K562 (cell line): Measurements from ENCODE around the gene CLEC2L.

ENCODE experiments used
- EHMT2 ChIP-seq: fragments of 450-650 bp; IDR thresholded peaks from 2 replicates; pipeline ENCODE4 v1.6.1; 2018; ENCODE audit warnings: antibody characterized with exemption
- EP300 ChIP-seq: IDR thresholded peaks from 2 replicates; pipeline ENCODE4 v1.6.1; 2012; ENCODE audit warnings: low read length, improper control_type of control experiment
- EZH2 ChIP-seq: IDR thresholded peaks from 2 replicates; pipeline ENCODE4 v1.6.1; 2012; ENCODE audit warnings: low read depth, mild to moderate bottlenecking, inconsistent platforms, low read length, borderline replicate concordance
- KLF1 ChIP-seq: fragments of 450-650 bp; IDR thresholded peaks from 2 replicates; pipeline ENCODE4 v1.6.1; 2016; ENCODE audit warnings: missing genetic modification characterization, missing compliant biosample characterization
- NFATC3 ChIP-seq: fragments of 450-650 bp; IDR thresholded peaks from 2 replicates; pipeline ENCODE4 v1.6.1; 2017; ENCODE audit warnings: mild to moderate bottlenecking
- RBM25 ChIP-seq: fragments of 200-400 bp; formaldehyde crosslinking; IDR thresholded peaks from 2 replicates; pipeline ENCODE4 v1.6.1; 2018; ENCODE audit warnings: low read length, low read depth, moderate library complexity; ENCODE audit not compliant: severe bottlenecking
- RNF2 ChIP-seq: sonication (generic); IDR thresholded peaks from 2 replicates; pipeline ENCODE4 v1.6.1; 2016
- TOE1 ChIP-seq, 2 experiments: fragments of 450-650 bp in 1 of 2; sonication (generic) in 1 of 2; formaldehyde crosslinking in 1 of 2; IDR thresholded peaks; 2 replicates each; pipeline versions ENCODE4 v1.7.1 to v1.8.0; 2016 to 2022; ENCODE audit warnings: borderline replicate concordance in 2 of 2, mild to moderate bottlenecking in 2 of 2, antibody characterized with exemption in 1 of 2, inconsistent platforms in 1 of 2, low read depth in 1 of 2, missing genetic modification reagents in 1 of 2, moderate library complexity in 1 of 2
- U2AF1 ChIP-seq: fragments of 200-400 bp; formaldehyde crosslinking; optimal IDR thresholded peaks from 2 replicates; pipeline ENCODE3; 2017; ENCODE audit warnings: mild to moderate bottlenecking, low read depth, low read length, moderate library complexity
- TF ChIP-seq, protein P1 (sequence below): fragments of 250-450 bp; sonication (Bioruptor Pico); IDR thresholded peaks from 2 replicates; pipeline ENCODE4 v1.8.0; 2021; ENCODE audit warnings: borderline replicate concordance, mild to moderate bottlenecking, moderate library complexity; ENCODE audit not compliant: poor library complexity, severe bottlenecking
- TF ChIP-seq, protein P2 (sequence below): sonication (generic); formaldehyde crosslinking; IDR thresholded peaks from 2 replicates; pipeline ENCODE4 v1.8.1; 2023; ENCODE audit warnings: mild to moderate bottlenecking, missing genetic modification reagents
- TF ChIP-seq, protein P3 (sequence below): fragments of 150-350 bp; conservative IDR thresholded peaks from 2 replicates; pipeline ENCODE4 v1.6.1; 2014; ENCODE audit warnings: low read length

DNA sequence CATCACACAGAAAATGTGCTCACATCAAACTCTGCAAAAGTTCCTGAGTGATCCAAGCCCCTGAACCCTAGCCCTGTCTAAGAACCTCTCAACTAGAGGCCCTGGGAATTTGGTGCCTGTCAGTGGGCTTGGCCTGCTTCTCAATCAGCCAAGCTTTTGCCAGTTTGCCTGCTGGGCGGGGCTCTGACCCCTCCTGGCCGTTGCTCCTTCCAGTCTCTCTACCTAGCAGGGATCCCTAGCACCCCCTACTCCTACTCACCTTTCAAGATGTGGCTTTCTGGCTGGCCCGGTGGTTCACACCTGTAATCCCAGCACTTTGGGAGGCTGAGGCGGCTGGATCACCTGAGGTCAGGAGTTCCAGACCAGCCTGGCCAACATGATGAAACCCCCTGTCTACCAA is 42.1 kb upstream of the CLEC2L start:
- TF ChIP-seq NFATC3 (no peak), EP300 (no peak), TOE1 (IDR thresholded peaks at IDR 0.05; ENCODE audit: borderline replicate concordance) (no peak), TOE1 (CRISPR knock-in tag; IDR thresholded peaks at IDR 0.05; ENCODE audit: borderline replicate concordance, low read depth) (no peak), KLF1 (tag) (no peak), EZH2 (no peak), EHMT2 (no peak), RBM25 (no peak), RNF2 (no peak), U2AF1 (no peak)
- TF ChIP-seq, protein P1, sequence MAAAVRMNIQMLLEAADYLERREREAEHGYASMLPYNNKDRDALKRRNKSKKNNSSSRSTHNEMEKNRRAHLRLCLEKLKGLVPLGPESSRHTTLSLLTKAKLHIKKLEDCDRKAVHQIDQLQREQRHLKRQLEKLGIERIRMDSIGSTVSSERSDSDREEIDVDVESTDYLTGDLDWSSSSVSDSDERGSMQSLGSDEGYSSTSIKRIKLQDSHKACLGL (CRISPR knock-in tag) = no peak
- TF ChIP-seq, protein P2, sequence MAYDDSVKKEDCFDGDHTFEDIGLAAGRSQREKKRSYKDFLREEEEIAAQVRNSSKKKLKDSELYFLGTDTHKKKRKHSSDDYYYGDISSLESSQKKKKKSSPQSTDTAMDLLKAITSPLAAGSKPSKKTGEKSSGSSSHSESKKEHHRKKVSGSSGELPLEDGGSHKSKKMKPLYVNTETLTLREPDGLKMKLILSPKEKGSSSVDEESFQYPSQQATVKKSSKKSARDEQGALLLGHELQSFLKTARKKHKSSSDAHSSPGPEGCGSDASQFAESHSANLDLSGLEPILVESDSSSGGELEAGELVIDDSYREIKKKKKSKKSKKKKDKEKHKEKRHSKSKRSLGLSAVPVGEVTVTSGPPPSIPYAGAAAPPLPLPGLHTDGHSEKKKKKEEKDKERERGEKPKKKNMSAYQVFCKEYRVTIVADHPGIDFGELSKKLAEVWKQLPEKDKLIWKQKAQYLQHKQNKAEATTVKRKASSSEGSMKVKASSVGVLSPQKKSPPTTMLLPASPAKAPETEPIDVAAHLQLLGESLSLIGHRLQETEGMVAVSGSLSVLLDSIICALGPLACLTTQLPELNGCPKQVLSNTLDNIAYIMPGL (CRISPR knock-in tag) = no peak
- TF ChIP-seq, protein P3, sequence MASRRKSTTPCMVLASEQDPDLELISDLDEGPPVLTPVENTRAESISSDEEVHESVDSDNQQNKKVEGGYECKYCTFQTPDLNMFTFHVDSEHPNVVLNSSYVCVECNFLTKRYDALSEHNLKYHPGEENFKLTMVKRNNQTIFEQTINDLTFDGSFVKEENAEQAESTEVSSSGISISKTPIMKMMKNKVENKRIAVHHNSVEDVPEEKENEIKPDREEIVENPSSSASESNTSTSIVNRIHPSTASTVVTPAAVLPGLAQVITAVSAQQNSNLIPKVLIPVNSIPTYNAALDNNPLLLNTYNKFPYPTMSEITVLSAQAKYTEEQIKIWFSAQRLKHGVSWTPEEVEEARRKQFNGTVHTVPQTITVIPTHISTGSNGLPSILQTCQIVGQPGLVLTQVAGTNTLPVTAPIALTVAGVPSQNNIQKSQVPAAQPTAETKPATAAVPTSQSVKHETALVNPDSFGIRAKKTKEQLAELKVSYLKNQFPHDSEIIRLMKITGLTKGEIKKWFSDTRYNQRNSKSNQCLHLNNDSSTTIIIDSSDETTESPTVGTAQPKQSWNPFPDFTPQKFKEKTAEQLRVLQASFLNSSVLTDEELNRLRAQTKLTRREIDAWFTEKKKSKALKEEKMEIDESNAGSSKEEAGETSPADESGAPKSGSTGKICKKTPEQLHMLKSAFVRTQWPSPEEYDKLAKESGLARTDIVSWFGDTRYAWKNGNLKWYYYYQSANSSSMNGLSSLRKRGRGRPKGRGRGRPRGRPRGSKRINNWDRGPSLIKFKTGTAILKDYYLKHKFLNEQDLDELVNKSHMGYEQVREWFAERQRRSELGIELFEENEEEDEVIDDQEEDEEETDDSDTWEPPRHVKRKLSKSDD = no peak
